Panc1 (cell line): ENCODE results near the gene TTLL11. TPM values are rescaled to one million over a fixed set of nuclear protein-coding genes. Genes with fewer than 3 reads are reported as not detected.
"Not testable (repeated sequence)": the region's sequence is repeated elsewhere in the genome, so short reads cannot be mapped to it uniquely, and the experiment has no call there.

Source experiments
- ATAC-seq: fragments of 200-7000 bp; cut with Tn5 transposase; 2 replicates; pipeline ENCODE4 v1.9.1; 2020; ENCODE audit warnings: mild to moderate bottlenecking, moderate library complexity
- BruUV-seq: library from RNA; stranded (reverse); fragments of 400-500 nt; replicated peaks from 2 replicates; lab custom pipeline; 2021; lab: Mats Ljungman, UMichigan
- CTCF ChIA-PET: fragments of 300-600 bp; sonication (Branson Sonifier 250); formaldehyde crosslinking; loops from one replicate; lab custom pipeline; 2022; ENCODE audit warnings: antibody characterized with exemption; lab: Charles Lee
- POLR2A ChIA-PET: fragments of 300-600 bp; sonication (Branson Sonifier 250); formaldehyde crosslinking; loops from one replicate; lab custom pipeline; 2022; ENCODE audit warnings: antibody characterized with exemption; lab: Charles Lee
- DNase-seq: peaks from one replicate; pipeline ENCODE4 v3.0.0-alpha.2; 2010; ENCODE audit warnings: low read depth, low spot score
- H3K27ac ChIP-seq: 2 replicates; pipeline ENCODE4 v1.5.1; 2011; ENCODE audit warnings: mild to moderate bottlenecking, low read length, inconsistent platforms
- H3K27me3 ChIP-seq: fragments of 200-500 bp; sonication (Bioruptor generic); 2 replicates; pipeline ENCODE4 v1.6.0; 2014; ENCODE audit warnings: low read length, inconsistent platforms; ENCODE audit not compliant: control insufficient read depth, insufficient read depth
- H3K36me3 ChIP-seq: fragments of 200-500 bp; sonication (Bioruptor generic); 2 replicates; pipeline ENCODE4 v1.5.1; 2014; ENCODE audit warnings: inconsistent platforms, mild to moderate bottlenecking, low read length, moderate library complexity; ENCODE audit not compliant: control insufficient read depth, insufficient read depth
- H3K4me1 ChIP-seq: 2 replicates; pipeline ENCODE4 v1.5.1; 2011; ENCODE audit warnings: inconsistent platforms, mild to moderate bottlenecking, low read length, moderate library complexity; ENCODE audit not compliant: control insufficient read depth, insufficient read depth
- H3K4me3 ChIP-seq, 2 experiments: 2 replicates each; pipeline ENCODE4 v1.5.1; 2011 to 2012; ENCODE audit warnings: low read depth in 2 of 2, low read length in 2 of 2, mild to moderate bottlenecking in 2 of 2, inconsistent platforms in 1 of 2, moderate library complexity in 1 of 2
- H3K9me3 ChIP-seq: fragments of 200-500 bp; sonication (Bioruptor generic); 2 replicates; pipeline ENCODE4 v1.5.1; 2014; ENCODE audit warnings: low read depth, mild to moderate bottlenecking, inconsistent platforms, low read length, moderate library complexity; ENCODE audit not compliant: control insufficient read depth, insufficient read depth
- CTCF ChIP-seq: fragments of 450-650 bp; IDR thresholded peaks from 2 replicates; pipeline ENCODE4 v1.5.1; 2017; ENCODE audit warnings: mild to moderate bottlenecking
- POLR2AphosphoS5 ChIP-seq: IDR thresholded peaks from 2 replicates; pipeline ENCODE4 v1.6.1; 2012; ENCODE audit warnings: mild to moderate bottlenecking, low read depth, low read length, moderate library complexity
- REST ChIP-seq, 2 experiments: IDR thresholded peaks; 2 replicates each; pipeline ENCODE4 v1.6.1; 2011 to 2012; ENCODE audit warnings: low read depth in 2 of 2, control low read depth in 1 of 2, low read length in 1 of 2, mild to moderate bottlenecking in 1 of 2, moderate library complexity in 1 of 2; ENCODE audit not compliant: insufficient read depth in 1 of 2
- SIN3A ChIP-seq: IDR thresholded peaks from 2 replicates; pipeline ENCODE4 v1.6.1; 2012; ENCODE audit warnings: low read depth, mild to moderate bottlenecking, low read length, moderate library complexity, borderline replicate concordance; ENCODE audit not compliant: insufficient read depth
- TCF7L2 ChIP-seq: IDR thresholded peaks from 2 replicates; pipeline ENCODE4 v1.6.1; 2011; ENCODE audit warnings: mild to moderate bottlenecking, low read depth, low read length, inconsistent platforms
- in situ Hi-C: cut with HindIII; loops from 2 replicates; pipeline ENCODE4 v1.10.0; 2016; ENCODE audit warnings: low sequenced_read_pairs, low pct_unique_long_range_greater_than_20kb
- intact Hi-C: fragments of 100-400 bp; cut with micrococcal nuclease; formaldehyde crosslinking; loops from one replicate; pipeline ENCODE4 v1.10.0; 2022; ENCODE audit not compliant: unreplicated experiment
- total RNA-seq: library from RNA; stranded (reverse); gene quantifications from one replicate; pipeline ENCODE4 v1.2.1, GENCODE V29; 2021; ENCODE audit not compliant: unreplicated experiment

Gene TTLL11
- total RNA-seq, 1 experiment from 2014 or later: 1.1 TPM

- Histone ChIP-seq H3K4me1 (no peaks in the 10 kb centered on the region), H3K4me3 (no peak overlapping the region), H3K27ac (no peak overlapping the region), H3K9me3 (no peaks in the 10 kb centered on the region), H3K36me3 (no peaks in the 10 kb centered on the region), H3K27me3 (no peaks in the 10 kb centered on the region)
- BruUV-seq: no TSS peak
- TF ChIP-seq POLR2AphosphoS5 (no peak), CTCF (no peak), TCF7L2 (no peak), SIN3A (no peak), REST (IDR thresholded peaks at IDR 0.05; ENCODE audit: insufficient read depth in 1 of 2, low read depth in 2 of 2, low read length in 1 of 2) (no peak)
- ChIA-PET CTCF (no interaction called here), POLR2A (no interaction called here)
- no peak for DNase-seq
- no peak for ATAC-seq
- in situ Hi-C loops (no loop called here), intact Hi-C loops (no loop called here)
Observed at GRCh38 chr9:122071715-122072114, 21.4 kb downstream of the TTLL11 start.

- Histone ChIP-seq H3K4me1 (no peaks in the 10 kb centered on the region), H3K27ac (no peak overlapping the region), H3K27me3 (no peaks in the 10 kb centered on the region), H3K9me3 (no peaks in the 10 kb centered on the region), H3K4me3 (no peak overlapping the region), H3K36me3 (no peaks in the 10 kb centered on the region)
- BruUV-seq: no TSS peak
- ATAC-seq: no peak
- ChIA-PET CTCF (no interaction called here), POLR2A (no interaction called here)
- in situ Hi-C loops (no loop called here), intact Hi-C loops (no loop called here)
- TF ChIP-seq REST (IDR thresholded peaks at IDR 0.05; ENCODE audit: insufficient read depth in 1 of 2, low read depth in 2 of 2, low read length in 1 of 2) (no peak), POLR2AphosphoS5 (no peak), SIN3A (no peak), TCF7L2 (no peak)
- no peak for DNase-seq
Observed at GRCh38 chr9:122070728-122071515, 22.2 kb downstream of the TTLL11 start.

GRCh38 chr9:122066680-122067079 is 26.4 kb downstream of the TTLL11 start:
- H3K27ac ChIP-seq, ATAC-seq, H3K9me3 ChIP-seq, H3K4me1 ChIP-seq, CTCF ChIA-PET, in situ Hi-C loops, POLR2A ChIA-PET, H3K4me3 ChIP-seq, intact Hi-C loops, DNase-seq, BruUV-seq, H3K27me3 ChIP-seq, H3K36me3 ChIP-seq: not testable (repeated sequence)
